B cell (primary cell): Measurements from ENCODE around the gene STMN3. TPM values are rescaled to one million over a fixed set of nuclear protein-coding genes. Genes with fewer than 3 reads are reported as not detected.

ENCODE experiments used
- ATAC-seq: fragments of 200-7000 bp; cut with Tn5 transposase; one replicate; pipeline ENCODE4 v1.10.0; 2021; ENCODE audit warnings: low read depth, mild to moderate bottlenecking, moderate number of reproducible peaks, moderate library complexity
- CTCF ChIA-PET: fragments of 350-600 bp; sonication (Branson Sonifier 250); formaldehyde crosslinking; loops from one replicate; lab custom pipeline; 2021; ENCODE audit warnings: antibody characterized with exemption, inconsistent platforms; lab: Charles Lee
- POLR2A ChIA-PET: fragments of 350-600 bp; sonication (Branson Sonifier 250); formaldehyde crosslinking; loops from one replicate; lab custom pipeline; 2021; ENCODE audit warnings: antibody characterized with exemption; lab: Charles Lee
- DNase-seq: peaks from one replicate; pipeline ENCODE4 v3.0.0; 2013
- H2AFZ ChIP-seq: 2 replicates; pipeline ENCODE4 v1.6.1; 2012; ENCODE audit warnings: mild to moderate bottlenecking, low read depth, low read length; ENCODE audit not compliant: insufficient read depth, poor library complexity, severe bottlenecking
- H3K27ac ChIP-seq, 2 donors: 1 replicate in 1 of 2; 2 replicates in 1 of 2; pipeline ENCODE4 v1.5.1; 2012 to 2013; ENCODE audit warnings: low read length in 2 of 2, mild to moderate bottlenecking in 2 of 2, moderate library complexity in 1 of 2
- H3K27me3 ChIP-seq, 4 experiments: fragments of 200-600 bp in 1 of 4; sonication (generic) in 1 of 4; replicated peaks in 1 of 4; 1 replicate in 2 of 4; 2 replicates in 2 of 4; pipeline versions ENCODE4 v1.6.1 to v1.7.0; 2013 to 2016; ENCODE audit warnings: low read length in 3 of 4, mild to moderate bottlenecking in 2 of 4, mixed read lengths in 1 of 4, moderate library complexity in 1 of 4; ENCODE audit not compliant: insufficient read depth in 4 of 4, control insufficient read depth in 3 of 4; ENCODE audit errors: control extremely low read depth in 1 of 4
- H3K36me3 ChIP-seq, 2 experiments: replicated peaks in 1 of 2; 1 replicate in 1 of 2; 2 replicates in 1 of 2; pipeline versions ENCODE4 v1.6.1 to v1.7.1; 2013; ENCODE audit warnings: low read length in 1 of 2; ENCODE audit not compliant: insufficient read depth in 2 of 2, control insufficient read depth in 1 of 2; ENCODE audit errors: control extremely low read depth in 1 of 2, extremely low read depth in 1 of 2
- H3K4me1 ChIP-seq, 2 donors: fragments of 200-600 bp in 1 of 2; sonication (generic) in 1 of 2; 1 replicate in 1 of 2; 2 replicates in 1 of 2; pipeline versions ENCODE4 v1.5.1 to v1.6.1; 2013 to 2017; ENCODE audit warnings: low read length in 2 of 2; ENCODE audit not compliant: control insufficient read depth in 2 of 2, insufficient read depth in 2 of 2
- H3K4me2 ChIP-seq: replicated peaks from 2 replicates; pipeline ENCODE3; 2012; ENCODE audit warnings: mild to moderate bottlenecking, low read depth, low read length; ENCODE audit not compliant: poor library complexity, severe bottlenecking
- H3K4me3 ChIP-seq, 5 experiments: fragments of 200-600 bp in 1 of 5; sonication (generic) in 1 of 5; 1 replicate in 3 of 5; 2 replicates in 2 of 5; pipeline versions ENCODE4 v1.5.1 to v1.7.0; 2011 to 2016; ENCODE audit warnings: low read length in 4 of 5, mild to moderate bottlenecking in 4 of 5, low read depth in 2 of 5, control low read depth in 1 of 5, moderate library complexity in 1 of 5; ENCODE audit not compliant: insufficient read depth in 1 of 5; ENCODE audit errors: control extremely low read depth in 1 of 5, extremely low read depth in 1 of 5
- H3K79me2 ChIP-seq: fragments of 200-600 bp; sonication (generic); one replicate; pipeline ENCODE4 v1.6.0; 2016; ENCODE audit warnings: low read length; ENCODE audit not compliant: control insufficient read depth, insufficient read depth
- H3K9ac ChIP-seq: fragments of 200-600 bp; sonication (generic); 2 replicates; pipeline ENCODE4 v1.6.1; 2017; ENCODE audit warnings: mild to moderate bottlenecking, low read length, moderate library complexity
- H3K9me3 ChIP-seq, 3 donors: one replicate each; pipeline versions ENCODE4 v1.6.1 to v1.7.1; 2013; ENCODE audit warnings: low read length in 2 of 3; ENCODE audit not compliant: control insufficient read depth in 2 of 3, insufficient read depth in 1 of 3; ENCODE audit errors: control extremely low read depth in 1 of 3
- H4K20me1 ChIP-seq: 2 replicates; pipeline ENCODE4 v1.6.0; 2012; ENCODE audit warnings: mild to moderate bottlenecking, low read length; ENCODE audit not compliant: insufficient read depth, control insufficient read depth, poor library complexity, severe bottlenecking
- H3K27ac Mint-ChIP-seq: one replicate; pipeline ENCODE4 v1.8.0; 2021; ENCODE audit warnings: mixed read lengths
- H3K27me3 Mint-ChIP-seq: one replicate; pipeline ENCODE4 v1.8.0; 2021; ENCODE audit warnings: mixed read lengths
- H3K4me1 Mint-ChIP-seq: one replicate; pipeline ENCODE4 v1.8.0; 2021; ENCODE audit warnings: mixed read lengths
- H3K4me3 Mint-ChIP-seq: one replicate; pipeline ENCODE4 v1.8.0; 2021; ENCODE audit warnings: mixed read lengths
- H3K9me3 Mint-ChIP-seq: one replicate; pipeline ENCODE4 v1.8.0; 2022; ENCODE audit warnings: mixed read lengths; ENCODE audit not compliant: insufficient read depth
- CTCF ChIP-seq: fragments of 200-600 bp; IDR thresholded peaks from one replicate; pipeline ENCODE4 v1.8.0; 2022; ENCODE audit warnings: antibody characterized with exemption, mild to moderate bottlenecking
- EZH2 ChIP-seq: IDR thresholded peaks from 2 replicates; pipeline ENCODE4 v1.6.1; 2012; ENCODE audit warnings: borderline replicate concordance, low read depth, mild to moderate bottlenecking, moderate library complexity, low read length; ENCODE audit not compliant: insufficient read depth, poor library complexity, severe bottlenecking
- WGBS: methylation state at CpG from one replicate; pipeline ENCODE4 v1.1.5; 2013; ENCODE audit warnings: missing lambda C conversion rate; ENCODE audit not compliant: insufficient coverage; 5-methylcytosine and 5-hydroxymethylcytosine counted together
- intact Hi-C: fragments of 100-400 bp; cut with micrococcal nuclease; formaldehyde crosslinking; loops from one replicate; pipeline ENCODE4 v1.10.0; 2022
- polyA plus RNA-seq: library from polyadenylated mRNA; depleted of rRNA; stranded (reverse); fragments of >200 nt; gene quantifications from 2 replicates; pipeline ENCODE4 v1.2.3, GENCODE V29; 2012
- total RNA-seq, 2 donors: library from RNA; stranded (reverse); fragments of 120-200 nt in 1 of 2; gene quantifications; 1 replicate in 1 of 2; 2 replicates in 1 of 2; pipeline versions ENCODE4 v1.2.3 to v1.2.4, GENCODE V29; 2013 to 2022

Gene STMN3
- total and polyA plus RNA-seq, 2 donors (not counting 1 experiment from before 2014, with no cell fraction given), result 35.0 to 59.4 TPM

- Mint-ChIP-seq H3K9me3 (no peaks in the 10 kb centered on the region), H3K4me1 (peaks cover 9% of the 10 kb centered on the region), H3K4me3 (no peak overlapping the region), H3K27ac (no peak overlapping the region), H3K27me3 (peaks cover 4% of the 10 kb centered on the region)
- POLR2A ChIA-PET, result no interaction called here
- Histone ChIP-seq H3K27me3 (peaks cover 0 to 9% (median 3%) of the 10 kb centered on the region in 4 experiments), H3K9ac (no peak overlapping the region), H3K4me1 (peaks cover 13 to 19% of the 10 kb centered on the region in 2 donors), H2AFZ (no peak overlapping the region), H3K27ac (no peak overlapping the region), H3K9me3 (peaks cover 0 to under 1% (median 0%) of the 10 kb centered on the region in 3 donors), H3K36me3 (no peaks in the 10 kb centered on the region), H3K4me2 (no peak overlapping the region), H4K20me1 (no peaks in the 10 kb centered on the region), H3K4me3 (no peak overlapping the region), H3K79me2 (no peaks in the 10 kb centered on the region)
- ATAC-seq (no peak), DNase-seq (no peak)
- WGBS, result 80% methylated on average over 9 of the region's 11 CpGs
- TF ChIP-seq CTCF (no peak), EZH2 (no peak)
- intact Hi-C loops, result no loop called here
- CTCF ChIA-PET, result interaction anchor here (1.2 kb wide), 1 partner anchor 13 kb away, joined by 4 read pairs; no protein-coding TSS in a partner anchor
Observed at GRCh38 chr20:63648895-63649589, 4.2 kb downstream of the STMN3 start.

GRCh38 chr20:63648190-63648589 is 5.0 kb downstream of the STMN3 start:
- CTCF ChIA-PET, result no interaction called here
- POLR2A ChIA-PET, result no interaction called here

More at GRCh38 chr20:63648190-63648589, 5.0 kb downstream of the STMN3 start:
- Mint-ChIP-seq H3K27ac (no peak overlapping the region), H3K4me3 (no peak overlapping the region), H3K4me1 (peaks cover 6% of the 10 kb centered on the region), H3K9me3 (no peaks in the 10 kb centered on the region), H3K27me3 (peaks cover 4% of the 10 kb centered on the region)
- H3K9ac ChIP-seq, result no peak overlapping the region
- no peak overlapping the region for H3K4me3 ChIP-seq
- no peaks in the 10 kb centered on the region for H4K20me1 ChIP-seq
- H2AFZ ChIP-seq, result no peak overlapping the region
- H3K4me1 ChIP-seq, result peaks cover 7 to 12% of the 10 kb centered on the region in 2 donors
- ATAC-seq (no peak), DNase-seq (no peak)
- no peaks in the 10 kb centered on the region for H3K36me3 ChIP-seq
- H3K9me3 ChIP-seq, result no peaks in the 10 kb centered on the region
- no peaks in the 10 kb centered on the region for H3K79me2 ChIP-seq
- H3K27me3 ChIP-seq, result peaks cover 0 to 3% (median 1%) of the 10 kb centered on the region in 4 experiments
- TF ChIP-seq EZH2 (no peak), CTCF (no peak)
- intact Hi-C loops, result no loop called here
- no peak overlapping the region for H3K27ac ChIP-seq
- WGBS, result no CpG with 5 or more reads among the region's 6 CpGs
- H3K4me2 ChIP-seq, result no peak overlapping the region
